K562 (cell line): ENCODE measurements around the gene MDC1. TPM values are rescaled to one million over a fixed set of nuclear protein-coding genes. Genes with fewer than 3 reads are reported as not detected.

Experiments used
- BRF1 ChIP-seq: IDR thresholded peaks from 3 replicates; pipeline ENCODE4 v1.6.1; 2011; ENCODE audit warnings: borderline replicate concordance, mild to moderate bottlenecking; ENCODE audit not compliant: insufficient read length; ENCODE audit errors: extremely low read depth
- CREM ChIP-seq: IDR thresholded peaks from 2 replicates; pipeline ENCODE4 v1.6.1; 2014; ENCODE audit warnings: antibody characterized with exemption, low read depth
- ELF1 ChIP-seq: fragments of 200-800 bp; sonication (Bioruptor generic); IDR thresholded peaks from 2 replicates; pipeline ENCODE4 v1.6.1; 2016; ENCODE audit warnings: missing genetic modification characterization, missing compliant biosample characterization
- HDAC2 ChIP-seq: fragments of 450-650 bp; IDR thresholded peaks from 2 replicates; pipeline ENCODE4 v1.6.1; 2016; ENCODE audit warnings: mild to moderate bottlenecking
- HEY1 ChIP-seq: fragments of 250-450 bp; sonication (Bioruptor Pico); IDR thresholded peaks from 2 replicates; pipeline ENCODE4 v1.5.0; 2020; ENCODE audit warnings: mild to moderate bottlenecking, moderate library complexity, borderline replicate concordance
- ILF3 ChIP-seq: fragments of 450-650 bp; IDR thresholded peaks from 2 replicates; pipeline ENCODE4 v1.6.1; 2018; ENCODE audit warnings: antibody characterized with exemption, mild to moderate bottlenecking, moderate library complexity, borderline replicate concordance
- JUN ChIP-seq, 2 experiments: sonication (generic) in 1 of 2; formaldehyde crosslinking in 1 of 2; IDR thresholded peaks; 2 replicates each; pipeline versions ENCODE4 v1.6.1 to v1.8.0; 2012 to 2022; ENCODE audit warnings: borderline replicate concordance in 2 of 2, mild to moderate bottlenecking in 2 of 2, improper control_type of control experiment in 1 of 2, low read depth in 1 of 2, low read length in 1 of 2, missing genetic modification reagents in 1 of 2
- MEF2A ChIP-seq: IDR thresholded peaks from 2 replicates; pipeline ENCODE4 v1.6.1; 2011; ENCODE audit warnings: low read depth, mild to moderate bottlenecking, low read length, moderate library complexity; ENCODE audit not compliant: control insufficient read depth
- OTX1 ChIP-seq: fragments of 450-650 bp; formaldehyde crosslinking; IDR thresholded peaks from 2 replicates; pipeline ENCODE4 v1.4.0; 2022; ENCODE audit warnings: mild to moderate bottlenecking
- POLR2AphosphoS5 ChIP-seq: IDR thresholded peaks from 2 replicates; pipeline ENCODE4 v1.6.1; 2011; ENCODE audit warnings: mild to moderate bottlenecking, low read depth, low read length, moderate library complexity; ENCODE audit not compliant: control insufficient read depth, insufficient read depth
- PRDM10 ChIP-seq: fragments of 450-650 bp; IDR thresholded peaks from 2 replicates; pipeline ENCODE4 v1.6.1; 2018; ENCODE audit not compliant: partially characterized antibody
- SIRT6 ChIP-seq: IDR thresholded peaks from one replicate; pipeline ENCODE4 v1.6.1; 2012; ENCODE audit warnings: low read depth, mild to moderate bottlenecking, control low read depth, inconsistent platforms, low read length, moderate library complexity
- SMARCE1 ChIP-seq: fragments of 450-650 bp; IDR thresholded peaks from 2 replicates; pipeline ENCODE4 v1.7.1; 2016; ENCODE audit warnings: mild to moderate bottlenecking
- SNIP1 ChIP-seq: fragments of 450-650 bp; IDR thresholded peaks from 2 replicates; pipeline ENCODE4 v1.7.1; 2017; ENCODE audit warnings: low read depth, mild to moderate bottlenecking
- SRSF7 ChIP-seq: fragments of 200-400 bp; formaldehyde crosslinking; optimal IDR thresholded peaks from 2 replicates; pipeline ENCODE3; 2017; ENCODE audit warnings: mild to moderate bottlenecking, low read depth, low read length
- TAF1 ChIP-seq: IDR thresholded peaks from 2 replicates; pipeline ENCODE4 v1.6.1; 2011; ENCODE audit warnings: mild to moderate bottlenecking, low read length, moderate library complexity; ENCODE audit not compliant: insufficient read depth, control insufficient read depth, severe bottlenecking; ENCODE audit errors: extremely low read depth
- TAF7 ChIP-seq: fragments of 450-650 bp; IDR thresholded peaks from 2 replicates; pipeline ENCODE4 v1.6.1; 2016; ENCODE audit warnings: missing genetic modification characterization, missing compliant biosample characterization
- TBP ChIP-seq: optimal IDR thresholded peaks from 2 replicates; pipeline ENCODE3; 2011; ENCODE audit warnings: low read depth, low read length, improper control_type of control experiment
- ZNF316 ChIP-seq: fragments of 450-650 bp; IDR thresholded peaks from 2 replicates; pipeline ENCODE4 v1.6.1; 2016
- ZNF384 ChIP-seq: IDR thresholded peaks from 2 replicates; pipeline ENCODE4 v1.6.1; 2012; ENCODE audit warnings: low read depth, low read length, improper control_type of control experiment
- ZNF41 ChIP-seq: fragments of 250-450 bp; sonication (Bioruptor Pico); conservative IDR thresholded peaks from 2 replicates; pipeline ENCODE4 v1.4.0; 2020; ENCODE audit warnings: mild to moderate bottlenecking
- polyA plus RNA-seq, 8 experiments: library from polyadenylated mRNA; depleted of rRNA in 4 of 8; stranded (reverse) in 5 of 8; unstranded in 3 of 8; fragments of >200 nt; fragmentation: Nextera tagmentation in 2 of 8; fragmentation: Illumina TruSeq in 1 of 8; extraction: Ambion mirVana in 2 of 8; extraction: Trizol in 1 of 8; gene quantifications; 2 replicates each; pipeline versions ENCODE4 v1.2.1 to v1.2.3, GENCODE V29; 2011 to 2014; ENCODE audit warnings: inconsistent platforms in 1 of 8, missing spikeins in 1 of 8
- total RNA-seq, 7 experiments: library from RNA; depleted of rRNA in 6 of 7; stranded (reverse); fragments of >200 nt in 6 of 7; fragmentation: Illumina TruSeq in 2 of 7; extraction: Trizol in 2 of 7; gene quantifications; 2 replicates each; pipeline versions ENCODE4 v1.2.1 to v1.2.3, GENCODE V29; 2011 to 2021; ENCODE audit warnings: low replicate concordance in 1 of 7
- TF ChIP-seq, protein P1 (sequence below): fragments of 250-450 bp; sonication (Bioruptor Pico); IDR thresholded peaks from 2 replicates; pipeline ENCODE4 v1.4.0; 2020
- TF ChIP-seq, protein P2 (sequence below): sonication (generic); formaldehyde crosslinking; IDR thresholded peaks from 2 replicates; pipeline ENCODE4 v1.8.0; 2022; ENCODE audit warnings: mild to moderate bottlenecking, missing genetic modification reagents

MDC1 gene
- total and polyA plus RNA-seq, 9 of the 15 experiments (the other 6 are each of a cell fraction or from before 2014, with no cell fraction given) = 8.2 to 114 (median 20.0) TPM

DNA sequence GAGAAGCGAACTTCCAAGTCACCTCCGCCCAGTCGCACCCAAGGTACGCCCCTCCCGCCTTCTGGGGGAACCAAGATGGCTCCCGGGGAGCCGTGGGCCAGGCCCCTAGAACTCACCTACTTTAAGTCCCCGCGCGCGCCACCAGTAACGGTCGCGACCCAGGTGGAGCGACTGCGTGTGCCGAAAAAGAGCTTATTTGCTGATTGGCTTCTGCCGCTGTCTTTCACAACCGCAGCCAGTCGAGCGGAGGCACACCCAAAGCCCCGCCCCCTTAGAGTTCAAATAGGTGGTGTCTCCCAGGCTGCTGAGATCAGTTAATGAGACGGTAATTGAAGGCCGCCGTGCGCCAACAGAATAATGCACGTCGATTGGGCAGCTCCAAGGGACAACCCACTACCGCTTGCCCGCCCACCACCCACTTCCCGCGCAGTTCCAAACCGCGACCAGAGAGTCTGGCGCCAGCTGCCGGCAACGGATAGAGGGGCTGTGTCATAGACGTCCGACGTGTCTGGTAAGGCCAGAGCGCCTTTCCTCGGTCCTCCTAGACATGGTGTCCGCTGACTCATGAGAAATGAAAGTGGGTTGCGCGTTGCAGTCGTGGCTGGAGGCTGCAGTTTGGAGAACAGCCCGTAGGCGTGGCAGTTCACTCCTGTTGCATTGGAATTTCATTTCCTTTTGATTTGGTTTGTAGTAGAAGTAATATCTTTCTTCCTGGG is at the start of gene MDC1 (continued):
- TF ChIP-seq, protein P1, sequence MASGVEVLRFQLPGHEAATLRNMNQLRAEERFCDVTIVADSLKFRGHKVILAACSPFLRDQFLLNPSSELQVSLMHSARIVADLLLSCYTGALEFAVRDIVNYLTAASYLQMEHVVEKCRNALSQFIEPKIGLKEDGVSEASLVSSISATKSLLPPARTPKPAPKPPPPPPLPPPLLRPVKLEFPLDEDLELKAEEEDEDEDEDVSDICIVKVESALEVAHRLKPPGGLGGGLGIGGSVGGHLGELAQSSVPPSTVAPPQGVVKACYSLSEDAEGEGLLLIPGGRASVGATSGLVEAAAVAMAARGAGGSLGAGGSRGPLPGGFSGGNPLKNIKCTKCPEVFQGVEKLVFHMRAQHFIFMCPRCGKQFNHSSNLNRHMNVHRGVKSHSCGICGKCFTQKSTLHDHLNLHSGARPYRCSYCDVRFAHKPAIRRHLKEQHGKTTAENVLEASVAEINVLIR (CRISPR knock-in tag) = peak; percentile 66
- TF ChIP-seq SRSF7 (no peak), MEF2A (0 out of 2 replicates have a peak, but pooled peaks have one; percentile 18), BRF1 (no peak), ZNF316 (peak; percentile 100), HEY1 (0 out of 2 replicates have a peak, but pooled peaks have one; percentile 12), SIRT6 (no peak), PRDM10 (peak; percentile 77), ZNF384 (0 out of 2 replicates have a peak, but pooled peaks have one; percentile 30), ILF3 (no peak), SMARCE1 (peak; percentile 16; the same call in 1 of the 2 replicates), TAF1 (peak; percentile 96), ELF1 (tag) (no peak), JUN (IDR thresholded peaks at IDR 0.05; ENCODE audit: borderline replicate concordance, low read depth, low read length) (peak; percentile 85), JUN (CRISPR knock-in tag; IDR thresholded peaks at IDR 0.05; ENCODE audit: borderline replicate concordance) (peak; percentile 93; the same call in 1 of the 2 replicates), TBP (no peak), OTX1 (CRISPR knock-in tag) (peak; percentile 78), HDAC2 (peak; percentile 45; the same call in 1 of the 2 replicates), TAF7 (tag) (no peak; the same call in 1 of the 2 replicates), ZNF41 (CRISPR knock-in tag) (no peak), POLR2AphosphoS5 (peak; percentile 86), SNIP1 (peak; percentile 99), CREM (peak; percentile 96)
- TF ChIP-seq, protein P2, sequence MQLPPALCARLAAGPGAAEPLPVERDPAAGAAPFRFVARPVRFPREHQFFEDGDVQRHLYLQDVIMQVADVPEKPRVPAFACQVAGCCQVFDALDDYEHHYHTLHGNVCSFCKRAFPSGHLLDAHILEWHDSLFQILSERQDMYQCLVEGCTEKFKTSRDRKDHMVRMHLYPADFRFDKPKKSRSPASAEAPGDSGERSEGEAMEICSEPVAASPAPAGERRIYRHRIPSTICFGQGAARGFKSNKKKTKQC (CRISPR knock-in tag) = peak; percentile 89; the same call in 1 of the 2 replicates
